ENCODE data around the gene DCTPP1.
A peak's percentile ranks its signal among the peaks of the same experiment; 100 is the strongest.

Gene DCTPP1

DNA sequence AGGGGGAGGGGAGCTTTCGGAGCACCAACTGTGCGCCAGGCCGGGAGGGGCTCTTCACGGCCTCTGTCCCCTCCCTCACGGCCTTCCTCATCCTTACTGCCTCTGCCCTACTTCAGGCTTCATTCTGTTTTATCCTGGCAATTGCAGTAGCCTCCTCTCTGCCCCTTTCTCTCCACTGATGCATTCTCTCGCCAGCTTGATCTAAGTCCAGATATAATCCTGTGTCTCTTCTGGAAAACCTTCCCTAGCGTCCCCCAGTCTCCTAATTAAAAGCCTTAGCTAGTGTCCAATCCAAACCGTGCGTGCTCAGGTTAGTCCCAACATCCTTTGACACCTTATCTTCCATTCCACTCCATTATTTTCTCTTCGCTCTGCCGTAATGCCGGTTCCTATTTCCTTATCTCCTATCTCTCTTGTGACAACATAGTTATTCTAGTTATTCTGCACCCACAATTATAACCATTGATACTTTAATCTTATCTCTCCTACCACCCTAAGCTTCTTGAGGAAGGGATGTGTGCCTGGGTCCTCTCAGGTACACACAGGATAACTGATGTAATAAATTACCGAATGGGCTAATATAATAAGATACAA lies 33.7 kb downstream of the DCTPP1 start (continued):
- TF ChIP-seq ZNF324 (tag by site-specific recombination; IDR thresholded peaks at IDR 0.05) (peak; percentile 7; the same call in 1 of the 2 replicates), ZNF366 (tag by site-specific recombination; conservative IDR thresholded peaks at IDR 0.05) (peak; percentile 80), ZNF175 (tag by site-specific recombination; IDR thresholded peaks at IDR 0.05) (no peak), PRDM1 (tag by site-specific recombination; IDR thresholded peaks at IDR 0.05) (0 out of 2 replicates have a peak, but pooled peaks have one; percentile 33), SALL2 (tag by site-specific recombination; IDR thresholded peaks at IDR 0.05; ENCODE audit: borderline replicate concordance) (no peak), YY2 (tag by site-specific recombination; IDR thresholded peaks at IDR 0.05) (no peak), ZFP69B (tag by site-specific recombination; IDR thresholded peaks at IDR 0.05) (peak; percentile 48; the same call in 1 of the 2 replicates), SP3 (tag by site-specific recombination; IDR thresholded peaks at IDR 0.05) (peak; percentile 35; the same call in 1 of the 2 replicates), ZNF416 (tag by site-specific recombination; IDR thresholded peaks at IDR 0.05) (0 out of 2 replicates have a peak, but pooled peaks have one; percentile 18), ZNF335 (tag by site-specific recombination; conservative IDR thresholded peaks at IDR 0.05) (peak; percentile 99), ZNF501 (tag by site-specific recombination; IDR thresholded peaks at IDR 0.05) (0 out of 2 replicates have a peak, but pooled peaks have one; percentile 38), MYNN (tag by site-specific recombination; IDR thresholded peaks at IDR 0.05; ENCODE audit: borderline replicate concordance) (0 out of 2 replicates have a peak, but pooled peaks have one; percentile 53), PRDM10 (tag by site-specific recombination; IDR thresholded peaks at IDR 0.05) (peak; percentile 82), TRIM28 (IDR thresholded peaks at IDR 0.05; ENCODE audit: borderline replicate concordance, low read length) (peak; percentile 84; the same call in 1 of the 2 replicates)
- TF ChIP-seq, protein P1, sequence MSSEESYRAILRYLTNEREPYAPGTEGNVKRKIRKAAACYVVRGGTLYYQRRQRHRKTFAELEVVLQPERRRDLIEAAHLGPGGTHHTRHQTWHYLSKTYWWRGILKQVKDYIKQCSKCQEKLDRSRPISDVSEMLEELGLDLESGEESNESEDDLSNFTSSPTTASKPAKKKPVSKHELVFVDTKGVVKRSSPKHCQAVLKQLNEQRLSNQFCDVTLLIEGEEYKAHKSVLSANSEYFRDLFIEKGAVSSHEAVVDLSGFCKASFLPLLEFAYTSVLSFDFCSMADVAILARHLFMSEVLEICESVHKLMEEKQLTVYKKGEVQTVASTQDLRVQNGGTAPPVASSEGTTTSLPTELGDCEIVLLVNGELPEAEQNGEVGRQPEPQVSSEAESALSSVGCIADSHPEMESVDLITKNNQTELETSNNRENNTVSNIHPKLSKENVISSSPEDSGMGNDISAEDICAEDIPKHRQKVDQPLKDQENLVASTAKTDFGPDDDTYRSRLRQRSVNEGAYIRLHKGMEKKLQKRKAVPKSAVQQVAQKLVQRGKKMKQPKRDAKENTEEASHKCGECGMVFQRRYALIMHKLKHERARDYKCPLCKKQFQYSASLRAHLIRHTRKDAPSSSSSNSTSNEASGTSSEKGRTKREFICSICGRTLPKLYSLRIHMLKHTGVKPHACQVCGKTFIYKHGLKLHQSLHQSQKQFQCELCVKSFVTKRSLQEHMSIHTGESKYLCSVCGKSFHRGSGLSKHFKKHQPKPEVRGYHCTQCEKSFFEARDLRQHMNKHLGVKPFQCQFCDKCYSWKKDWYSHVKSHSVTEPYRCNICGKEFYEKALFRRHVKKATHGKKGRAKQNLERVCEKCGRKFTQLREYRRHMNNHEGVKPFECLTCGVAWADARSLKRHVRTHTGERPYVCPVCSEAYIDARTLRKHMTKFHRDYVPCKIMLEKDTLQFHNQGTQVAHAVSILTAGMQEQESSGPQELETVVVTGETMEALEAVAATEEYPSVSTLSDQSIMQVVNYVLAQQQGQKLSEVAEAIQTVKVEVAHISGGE (tag by site-specific recombination; conservative IDR thresholded peaks at IDR 0.05; ENCODE audit: low read depth), result peak; percentile 64; the same call in 1 of the 2 replicates
- TF ChIP-seq, protein P2, sequence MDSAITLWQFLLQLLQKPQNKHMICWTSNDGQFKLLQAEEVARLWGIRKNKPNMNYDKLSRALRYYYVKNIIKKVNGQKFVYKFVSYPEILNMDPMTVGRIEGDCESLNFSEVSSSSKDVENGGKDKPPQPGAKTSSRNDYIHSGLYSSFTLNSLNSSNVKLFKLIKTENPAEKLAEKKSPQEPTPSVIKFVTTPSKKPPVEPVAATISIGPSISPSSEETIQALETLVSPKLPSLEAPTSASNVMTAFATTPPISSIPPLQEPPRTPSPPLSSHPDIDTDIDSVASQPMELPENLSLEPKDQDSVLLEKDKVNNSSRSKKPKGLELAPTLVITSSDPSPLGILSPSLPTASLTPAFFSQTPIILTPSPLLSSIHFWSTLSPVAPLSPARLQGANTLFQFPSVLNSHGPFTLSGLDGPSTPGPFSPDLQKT (IDR thresholded peaks at IDR 0.05; ENCODE audit: borderline replicate concordance, low read depth, low read length), result no peak
- TF ChIP-seq, protein P3, sequence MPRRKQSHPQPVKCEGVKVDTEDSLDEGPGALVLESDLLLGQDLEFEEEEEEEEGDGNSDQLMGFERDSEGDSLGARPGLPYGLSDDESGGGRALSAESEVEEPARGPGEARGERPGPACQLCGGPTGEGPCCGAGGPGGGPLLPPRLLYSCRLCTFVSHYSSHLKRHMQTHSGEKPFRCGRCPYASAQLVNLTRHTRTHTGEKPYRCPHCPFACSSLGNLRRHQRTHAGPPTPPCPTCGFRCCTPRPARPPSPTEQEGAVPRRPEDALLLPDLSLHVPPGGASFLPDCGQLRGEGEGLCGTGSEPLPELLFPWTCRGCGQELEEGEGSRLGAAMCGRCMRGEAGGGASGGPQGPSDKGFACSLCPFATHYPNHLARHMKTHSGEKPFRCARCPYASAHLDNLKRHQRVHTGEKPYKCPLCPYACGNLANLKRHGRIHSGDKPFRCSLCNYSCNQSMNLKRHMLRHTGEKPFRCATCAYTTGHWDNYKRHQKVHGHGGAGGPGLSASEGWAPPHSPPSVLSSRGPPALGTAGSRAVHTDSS (tag by site-specific recombination; IDR thresholded peaks at IDR 0.05), result peak; percentile 79
